HG03064 (cell line): Measurements from ENCODE around the gene PGBD2.
"Not testable (repeated sequence)": the region's sequence is repeated elsewhere in the genome, so short reads cannot be mapped to it uniquely, and the experiment has no call there.

Source experiments
- ATAC-seq: cut with Tn5 transposase; IDR thresholded peaks from one replicate; pipeline ENCODE4 v1.9.1; 2021; ENCODE audit warnings: low read depth; ENCODE audit not compliant: unreplicated experiment

The PGBD2 gene

GRCh38 chr1:248906009-248906752 lies at the start of gene PGBD2:
Gene PGBD2 (plus strand): TSS chr1:248906235. CDS start chr1:248913863, 7,628 bp downstream.
- ATAC-seq: peak; percentile 94

DNA sequence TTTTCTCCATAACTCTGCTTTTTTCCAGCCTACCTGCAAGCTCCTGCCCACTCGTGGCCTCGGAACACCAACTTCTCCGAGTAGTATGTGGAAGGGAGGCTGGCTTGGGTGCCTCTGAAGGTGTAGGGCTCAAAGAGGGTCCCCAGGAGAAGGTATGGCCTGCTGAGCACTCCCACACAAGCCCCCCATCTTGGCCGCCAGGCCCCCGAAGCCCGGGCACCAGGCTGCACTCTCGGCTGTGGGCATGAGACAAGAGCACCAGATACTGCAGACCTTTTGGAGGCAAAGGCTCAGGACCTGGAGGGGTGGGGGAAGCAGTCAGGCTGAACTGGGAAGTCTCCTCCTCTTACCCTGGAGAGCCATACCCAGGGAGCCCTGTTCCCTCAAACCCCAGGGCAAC lies 48.8 kb upstream of the PGBD2 start:
- ATAC-seq: no peak

- ATAC-seq: no peak
Measured at GRCh38 chr1:248857749-248858095, 48.3 kb upstream of the PGBD2 start.

- ATAC-seq: peak; percentile 33
Measured at GRCh38 chr1:248858096-248858890, 47.7 kb upstream of the PGBD2 start.

GRCh38 chr1:248858891-248859889 lies 46.8 kb upstream of the PGBD2 start, which contains the start of gene ZNF692:
Gene ZNF692 (minus strand): TSS chr1:248859085. CDS start chr1:248858309, 776 bp downstream.
- peak; percentile 76 for ATAC-seq

- no peak for ATAC-seq
Measured at GRCh38 chr1:248860007-248860406, 46.0 kb upstream of the PGBD2 start.

DNA sequence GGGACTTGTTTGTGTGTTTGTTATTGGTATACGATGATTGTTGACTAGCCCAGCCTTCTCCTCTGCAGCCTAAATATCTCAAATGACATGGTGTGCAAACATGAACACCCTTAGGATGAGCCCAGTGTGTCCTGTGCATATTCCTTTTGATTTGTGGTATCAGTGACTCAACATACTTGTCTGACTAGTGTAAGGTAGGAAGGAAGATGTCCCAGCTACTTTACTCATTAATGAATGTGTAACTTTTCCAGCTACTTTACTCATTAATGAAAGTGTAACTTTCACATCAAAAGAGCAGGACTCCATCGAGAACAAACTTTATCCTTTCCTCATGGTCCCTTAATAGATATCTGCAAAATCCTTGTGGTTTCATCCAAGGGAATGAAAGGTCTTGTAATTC lies 44.4 kb upstream of the PGBD2 start:
- ATAC-seq: no peak

DNA sequence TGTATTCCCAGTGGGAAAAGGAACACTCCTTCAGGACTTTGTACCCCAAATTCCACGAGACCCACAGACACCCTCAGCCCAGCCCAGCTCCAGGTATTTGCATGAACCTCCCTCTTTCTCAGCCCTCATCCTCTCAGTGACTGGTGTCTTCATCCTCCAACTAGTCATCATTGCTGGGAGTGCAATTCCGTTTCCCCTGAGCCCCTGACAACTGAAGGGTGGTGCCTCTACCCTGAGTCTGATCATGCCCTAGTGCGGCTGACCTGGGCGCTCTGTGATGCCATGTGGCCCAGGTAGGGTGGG lies 43.4 kb upstream of the PGBD2 start:
- ATAC-seq: peak; percentile 12

DNA sequence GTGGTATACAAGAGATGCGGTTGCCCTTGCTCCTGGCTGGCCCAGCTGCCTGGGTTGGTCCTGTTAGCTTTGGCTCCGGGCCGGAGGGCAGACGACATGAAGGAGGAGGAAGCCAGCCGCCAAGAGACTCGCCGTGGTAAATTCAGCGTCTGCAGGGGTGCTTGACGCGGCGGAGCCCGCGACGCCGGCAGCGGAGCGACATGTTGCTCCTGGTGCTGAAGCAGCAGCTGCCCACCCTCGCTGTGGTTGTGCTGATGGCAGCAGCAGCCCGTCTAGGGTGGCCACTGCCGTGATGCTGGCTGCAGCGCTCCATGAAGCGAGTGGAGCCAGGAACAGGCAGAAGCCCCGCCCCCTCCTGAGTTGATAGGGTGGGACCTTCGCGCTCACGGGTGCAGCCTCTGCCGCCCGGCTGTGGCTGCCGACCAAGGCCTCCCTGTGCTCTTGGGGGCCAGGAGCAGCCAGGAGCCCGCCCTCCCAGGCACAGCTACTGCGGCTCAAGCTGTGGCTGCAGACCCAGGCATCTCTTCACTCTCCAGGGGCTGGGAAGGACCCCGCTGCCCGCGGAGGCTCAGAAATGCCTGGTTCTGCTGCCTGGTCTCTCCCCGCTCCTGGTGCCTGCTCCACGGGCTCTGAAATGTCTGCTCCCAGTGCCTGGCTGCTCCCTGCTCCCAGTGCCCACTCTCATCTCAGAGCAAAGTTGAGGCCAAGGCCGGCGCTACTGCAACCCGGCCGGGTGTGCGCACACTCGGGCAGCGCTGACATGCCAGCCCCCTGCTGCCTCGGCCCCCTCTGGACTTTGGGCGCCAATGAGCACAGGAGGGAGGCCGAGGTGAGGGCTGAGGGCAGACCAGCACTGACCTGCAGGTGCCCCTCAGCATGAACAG lies 42.8 kb upstream of the PGBD2 start:
- ATAC-seq: peak; percentile 63

GRCh38 chr1:248871837-248872401 lies 34.1 kb upstream of the PGBD2 start:
- no peak for ATAC-seq

GRCh38 chr1:248872752-248873408 lies 33.2 kb upstream of the PGBD2 start:
- peak; percentile 34 for ATAC-seq

DNA sequence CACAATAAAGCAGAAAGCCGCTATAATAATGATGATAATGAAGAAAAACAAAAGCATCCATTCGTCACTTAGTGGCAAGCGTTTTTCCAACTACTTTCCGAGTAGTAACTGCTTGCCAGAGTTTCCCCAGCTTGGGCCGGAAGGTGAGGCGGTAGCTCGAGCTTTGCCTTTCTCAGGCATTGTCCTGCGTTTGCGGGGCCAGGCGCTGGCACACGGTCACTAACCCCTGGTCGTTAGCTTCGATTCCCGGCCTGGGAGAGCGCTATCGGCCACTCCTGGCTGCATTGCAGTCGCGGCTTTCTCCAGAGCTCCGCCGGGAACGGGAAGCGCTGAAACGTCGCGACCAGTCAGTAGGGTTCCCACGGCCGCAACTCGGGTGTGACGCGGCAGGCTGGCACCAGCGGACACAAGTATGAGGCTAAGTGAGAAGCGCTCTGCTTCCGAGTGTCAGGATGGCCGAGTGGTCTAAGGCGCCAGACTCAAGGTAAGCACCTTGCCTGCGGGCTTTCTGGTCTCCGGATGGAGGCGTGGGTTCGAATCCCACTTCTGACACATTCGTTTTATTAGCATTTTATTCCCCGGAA lies 32.5 kb upstream of the PGBD2 start:
- ATAC-seq: peak; percentile 71

- peak; percentile 55 for ATAC-seq
Measured at GRCh38 chr1:248873993-248874533, 32.0 kb upstream of the PGBD2 start.

GRCh38 chr1:248881261-248881660 lies 24.8 kb upstream of the PGBD2 start:
- ATAC-seq: no peak

GRCh38 chr1:248882427-248882826 lies 23.6 kb upstream of the PGBD2 start:
- not testable (repeated sequence) for ATAC-seq

DNA sequence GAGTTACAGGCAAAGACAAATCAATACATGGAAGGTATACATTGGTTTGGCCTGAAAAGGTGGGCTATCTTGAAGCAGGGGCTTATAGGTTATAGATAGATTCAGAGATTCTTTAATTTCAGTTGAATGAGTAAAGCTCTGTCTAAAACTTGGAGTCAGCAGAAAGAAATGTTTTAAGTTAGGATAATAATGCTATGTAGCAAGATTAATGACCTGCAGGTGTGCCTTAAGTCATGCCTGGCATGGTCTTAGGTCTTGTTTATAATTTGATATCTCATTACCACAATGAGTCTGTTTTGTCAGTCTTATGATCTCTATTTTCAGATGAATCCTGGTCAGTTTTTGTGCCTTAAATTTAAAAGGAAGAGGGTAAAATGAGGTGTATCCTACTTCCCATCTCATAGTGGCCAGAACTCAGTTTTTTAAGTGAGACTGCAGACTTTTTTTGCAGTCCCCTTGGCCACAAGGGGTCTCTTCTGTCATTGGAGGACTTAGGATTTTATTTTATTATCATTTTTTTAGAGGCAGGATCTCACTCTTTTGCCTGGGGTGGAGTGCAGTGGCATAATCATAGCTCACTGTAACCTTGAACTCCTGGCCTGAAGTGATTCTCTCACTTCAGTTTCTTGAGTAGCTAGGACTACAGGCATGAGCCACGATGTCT lies 21.3 kb upstream of the PGBD2 start:
- ATAC-seq: no peak

DNA sequence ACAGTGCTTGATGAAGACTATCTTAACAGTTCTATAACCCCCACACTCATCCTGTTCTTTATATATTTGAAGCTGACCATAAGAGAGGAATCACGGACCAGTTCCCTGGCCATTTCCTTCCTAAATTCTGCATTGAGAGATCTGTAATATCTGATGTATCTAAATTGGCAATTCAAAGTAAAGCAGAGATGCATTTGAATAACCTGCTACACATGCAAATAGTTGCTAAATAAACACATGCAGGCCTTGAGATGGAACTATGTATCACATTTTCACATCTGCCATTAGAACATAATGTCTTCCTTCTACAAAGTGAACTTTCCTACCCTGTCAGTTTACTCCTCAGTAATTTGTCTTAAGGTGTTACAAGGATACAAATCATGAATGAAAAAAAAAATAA lies 20.4 kb upstream of the PGBD2 start:
- no peak for ATAC-seq
